Loucy (cell line): ENCODE measurements around the gene TRAPPC5.
"Not testable (repeated sequence)": the region's sequence is repeated elsewhere in the genome, so short reads cannot be mapped to it uniquely, and the experiment has no call there.

Source experiments
- H2AFZ ChIP-seq: fragments of 200-600 bp; sonication (generic); 2 replicates; pipeline ENCODE4 v1.6.0; 2016; ENCODE audit warnings: antibody characterized with exemption, mild to moderate bottlenecking, low read length, moderate library complexity
- H3F3A ChIP-seq: fragments of 200-600 bp; 2 replicates; pipeline ENCODE4 v1.6.0; 2016; ENCODE audit warnings: antibody characterized with exemption, low read depth, mild to moderate bottlenecking
- H3K27me3 ChIP-seq: fragments of 200-600 bp; sonication (generic); 2 replicates; pipeline ENCODE4 v1.6.1; 2014; ENCODE audit warnings: low read length, mild to moderate bottlenecking; ENCODE audit not compliant: insufficient read depth, poor library complexity, severe bottlenecking
- H3K36me3 ChIP-seq: fragments of 200-600 bp; sonication (generic); 2 replicates; pipeline ENCODE4 v1.6.1; 2016; ENCODE audit warnings: low read length; ENCODE audit not compliant: insufficient read depth
- H3K4me1 ChIP-seq: fragments of 200-600 bp; sonication (generic); 2 replicates; pipeline ENCODE4 v1.5.1; 2014; ENCODE audit warnings: low read length, mild to moderate bottlenecking; ENCODE audit not compliant: insufficient read depth, poor library complexity, severe bottlenecking
- H3K4me2 ChIP-seq: fragments of 200-600 bp; sonication (generic); 2 replicates; pipeline ENCODE4 v1.6.0; 2014; ENCODE audit warnings: antibody characterized with exemption, low read length, low read depth, mild to moderate bottlenecking; ENCODE audit not compliant: poor library complexity, severe bottlenecking
- H3K4me3 ChIP-seq: fragments of 200-600 bp; sonication (generic); 2 replicates; pipeline ENCODE4 v1.5.1; 2014; ENCODE audit warnings: low read length, mild to moderate bottlenecking, mixed read lengths; ENCODE audit not compliant: poor library complexity, severe bottlenecking
- H3K79me2 ChIP-seq: fragments of 200-600 bp; sonication (generic); 2 replicates; pipeline ENCODE4 v1.6.1; 2014; ENCODE audit warnings: low read length; ENCODE audit not compliant: insufficient read depth
- H3K9ac ChIP-seq: fragments of 200-600 bp; sonication (generic); 2 replicates; pipeline ENCODE4 v1.6.0; 2014; ENCODE audit warnings: mild to moderate bottlenecking, low read depth, low read length, moderate library complexity; ENCODE audit not compliant: poor library complexity, severe bottlenecking
- H3K9me2 ChIP-seq: fragments of 200-600 bp; sonication (generic); replicated peaks from 2 replicates; pipeline ENCODE4 v1.6.1; 2016; ENCODE audit warnings: low read depth, low read length, mixed read lengths
- H3K9me3 ChIP-seq: fragments of 200-600 bp; sonication (generic); 2 replicates; pipeline ENCODE4 v1.6.1; 2014; ENCODE audit warnings: mild to moderate bottlenecking, antibody characterized with exemption, low read length, low read depth; ENCODE audit not compliant: insufficient read depth
- H4K20me1 ChIP-seq: fragments of 200-600 bp; sonication (generic); 2 replicates; pipeline ENCODE4 v1.6.0; 2014; ENCODE audit warnings: antibody characterized with exemption, low read length, mild to moderate bottlenecking; ENCODE audit not compliant: insufficient read depth, poor library complexity, severe bottlenecking
- EZH2phosphoT487 ChIP-seq: fragments of 200-600 bp; IDR thresholded peaks from 2 replicates; pipeline ENCODE4 v1.6.1; 2018; ENCODE audit warnings: antibody characterized with exemption, mild to moderate bottlenecking, moderate library complexity, borderline replicate concordance
- TF ChIP-seq, protein P1 (sequence below): fragments of 200-600 bp; sonication (generic); conservative IDR thresholded peaks from 2 replicates; pipeline ENCODE4 v1.5.1; 2014; ENCODE audit warnings: mild to moderate bottlenecking, antibody characterized with exemption, low read length

The TRAPPC5 gene

DNA sequence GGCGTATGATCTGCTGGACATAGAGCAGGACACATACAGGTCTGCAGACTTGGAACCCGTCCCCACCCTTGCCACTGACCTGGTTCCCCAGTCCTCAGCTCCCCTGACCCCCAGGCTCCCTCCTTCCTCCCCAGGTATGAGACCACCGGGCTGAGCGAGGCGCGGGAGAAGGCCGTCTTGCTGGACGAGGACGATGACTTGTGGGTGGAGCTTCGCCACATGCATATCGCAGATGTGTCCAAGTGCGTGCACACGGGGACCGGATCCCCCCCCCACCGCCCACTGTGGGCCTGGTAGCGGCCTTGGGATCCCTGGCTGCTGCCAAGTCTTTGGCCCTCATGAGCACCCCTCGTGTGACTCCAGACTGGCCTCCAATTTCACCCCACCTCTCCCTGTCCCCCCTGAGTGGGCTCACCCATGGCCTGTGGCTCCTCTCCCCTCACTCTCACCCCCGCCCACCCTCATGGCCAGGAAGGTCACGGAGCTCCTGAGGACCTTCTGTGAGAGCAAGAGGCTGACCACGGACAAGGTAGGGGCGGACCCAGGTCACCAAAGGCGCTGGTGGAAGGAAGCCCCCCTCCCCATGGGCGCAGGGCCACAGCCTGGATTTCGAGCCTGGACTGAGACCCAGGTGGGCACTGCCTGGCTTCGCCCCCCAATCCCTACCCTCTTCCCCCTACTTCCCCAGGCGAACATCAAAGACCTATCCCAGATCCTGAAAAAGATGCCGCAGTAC is 38.2 kb upstream of the TRAPPC5 start:
- no peaks in the 10 kb centered on the region for H3K79me2 ChIP-seq
- no peaks in the 10 kb centered on the region for H3K9me3 ChIP-seq
- H3K9me2 ChIP-seq: no peaks in the 10 kb centered on the region
- no peaks in the 10 kb centered on the region for H3F3A ChIP-seq
- no peak overlapping the region for H3K4me2 ChIP-seq
- H2AFZ ChIP-seq: no peak overlapping the region
- no peaks in the 10 kb centered on the region for H3K4me1 ChIP-seq
- no peak for TF ChIP-seq EZH2phosphoT487
- TF ChIP-seq, protein P1, sequence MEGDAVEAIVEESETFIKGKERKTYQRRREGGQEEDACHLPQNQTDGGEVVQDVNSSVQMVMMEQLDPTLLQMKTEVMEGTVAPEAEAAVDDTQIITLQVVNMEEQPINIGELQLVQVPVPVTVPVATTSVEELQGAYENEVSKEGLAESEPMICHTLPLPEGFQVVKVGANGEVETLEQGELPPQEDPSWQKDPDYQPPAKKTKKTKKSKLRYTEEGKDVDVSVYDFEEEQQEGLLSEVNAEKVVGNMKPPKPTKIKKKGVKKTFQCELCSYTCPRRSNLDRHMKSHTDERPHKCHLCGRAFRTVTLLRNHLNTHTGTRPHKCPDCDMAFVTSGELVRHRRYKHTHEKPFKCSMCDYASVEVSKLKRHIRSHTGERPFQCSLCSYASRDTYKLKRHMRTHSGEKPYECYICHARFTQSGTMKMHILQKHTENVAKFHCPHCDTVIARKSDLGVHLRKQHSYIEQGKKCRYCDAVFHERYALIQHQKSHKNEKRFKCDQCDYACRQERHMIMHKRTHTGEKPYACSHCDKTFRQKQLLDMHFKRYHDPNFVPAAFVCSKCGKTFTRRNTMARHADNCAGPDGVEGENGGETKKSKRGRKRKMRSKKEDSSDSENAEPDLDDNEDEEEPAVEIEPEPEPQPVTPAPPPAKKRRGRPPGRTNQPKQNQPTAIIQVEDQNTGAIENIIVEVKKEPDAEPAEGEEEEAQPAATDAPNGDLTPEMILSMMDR: no peak
- no peak overlapping the region for H3K4me3 ChIP-seq
- no peaks in the 10 kb centered on the region for H3K36me3 ChIP-seq
- H4K20me1 ChIP-seq: no peaks in the 10 kb centered on the region
- no peak overlapping the region for H3K9ac ChIP-seq
- H3K27me3 ChIP-seq: no peaks in the 10 kb centered on the region

DNA sequence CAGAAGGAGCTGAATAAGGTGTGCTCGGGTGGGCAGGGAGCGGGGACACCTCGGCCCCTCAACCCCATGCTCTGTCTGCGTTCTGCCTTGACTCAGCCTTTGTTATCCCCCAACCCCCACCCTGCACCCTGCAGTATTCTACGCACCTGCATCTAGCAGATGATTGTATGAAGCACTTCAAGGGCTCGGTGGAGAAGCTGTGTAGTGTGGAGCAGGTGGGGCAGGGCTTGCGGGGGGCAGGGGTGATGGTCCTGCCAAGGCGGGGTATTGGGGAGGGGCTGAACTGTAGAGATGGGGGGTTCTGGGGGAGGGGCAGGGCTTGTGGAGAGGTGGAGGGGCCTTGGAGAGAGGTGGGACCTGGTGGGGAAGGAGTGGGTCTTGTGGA is 37.6 kb upstream of the TRAPPC5 start:
- TF ChIP-seq, protein P1: no peak
- TF ChIP-seq EZH2phosphoT487: no peak
- no peaks in the 10 kb centered on the region for H3K9me2 ChIP-seq
- no peaks in the 10 kb centered on the region for H3K79me2 ChIP-seq
- H3K4me2 ChIP-seq: no peak overlapping the region
- no peaks in the 10 kb centered on the region for H3K9me3 ChIP-seq
- no peaks in the 10 kb centered on the region for H4K20me1 ChIP-seq
- H3K4me3 ChIP-seq: no peak overlapping the region
- no peak overlapping the region for H3K9ac ChIP-seq
- H3K4me1 ChIP-seq: no peaks in the 10 kb centered on the region
- no peak overlapping the region for H2AFZ ChIP-seq
- no peaks in the 10 kb centered on the region for H3F3A ChIP-seq
- no peaks in the 10 kb centered on the region for H3K27me3 ChIP-seq
- H3K36me3 ChIP-seq: no peaks in the 10 kb centered on the region

DNA sequence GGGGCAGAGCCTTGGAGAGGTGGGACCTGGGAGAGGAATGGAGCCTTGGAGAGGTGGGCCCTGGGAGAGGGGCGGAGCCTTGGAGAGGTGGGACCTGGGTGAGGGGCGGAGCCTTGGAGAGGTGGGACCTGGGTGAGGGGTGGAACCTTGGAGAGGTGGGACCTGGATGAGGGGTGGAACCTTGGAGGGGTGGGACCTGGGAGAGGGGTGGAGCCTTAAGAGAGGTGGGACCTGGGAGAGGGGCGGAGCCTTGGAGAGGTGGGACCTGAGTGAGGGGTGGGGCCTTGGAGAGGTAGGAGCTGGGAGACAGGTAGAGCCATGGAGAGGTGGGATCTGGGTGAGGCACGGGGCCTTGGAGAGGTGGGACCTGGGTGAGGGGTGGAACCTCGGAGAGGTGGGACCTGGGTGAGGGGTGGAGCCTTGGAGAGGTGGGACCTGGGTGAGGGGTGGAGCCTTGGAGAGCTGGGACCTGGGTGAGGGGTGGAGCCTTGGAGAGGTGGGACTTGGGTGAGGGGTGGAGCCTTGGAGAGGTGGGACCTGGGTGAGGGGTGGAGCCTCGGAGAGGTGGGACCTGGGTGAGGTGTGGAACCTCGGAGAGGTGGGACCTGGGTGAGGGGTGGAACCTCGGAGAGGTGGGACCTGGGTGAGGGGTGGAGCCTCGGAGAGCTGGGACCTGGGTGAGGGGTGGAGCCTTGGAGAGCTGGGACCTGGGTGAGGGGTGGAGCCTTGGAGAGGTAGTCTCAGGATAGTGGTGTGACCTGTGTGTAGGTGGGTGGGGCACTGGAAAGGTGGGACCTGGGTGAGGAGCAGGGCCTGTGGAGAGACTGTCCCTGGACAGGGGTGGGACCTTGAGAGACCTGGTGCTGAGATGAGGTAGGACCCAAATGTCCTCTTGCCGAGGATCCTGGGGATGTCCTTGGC is 36.7 kb upstream of the TRAPPC5 start:
- not testable (repeated sequence) for H3K4me1 ChIP-seq, H3K9me2 ChIP-seq, H3K4me2 ChIP-seq

More for the DNA sequence above, 36.7 kb upstream of the TRAPPC5 start:
- H3F3A ChIP-seq, H3K9ac ChIP-seq, H3K36me3 ChIP-seq, H4K20me1 ChIP-seq, H3K79me2 ChIP-seq, H3K4me3 ChIP-seq, H3K27me3 ChIP-seq, H3K9me3 ChIP-seq, H2AFZ ChIP-seq: not testable (repeated sequence)
